Activated CD4-positive, alpha-beta T cell treated with anti-CD3 and anti-CD28 coated beads, Interleukin-10, Interleukin-2, amounts not matched to agents 100 ng/mL and 50 ng/mL, durations not matched to agents 16 hours and 8 hours (primary cell): ENCODE data around the gene CHSY3.

ENCODE experiments used
- DNase-seq: peaks from one replicate; pipeline ENCODE4 v3.0.0-alpha.2; 2020

CHSY3 gene

GRCh38 chr5:129951039-129951438, 46.8 kb downstream of the CHSY3 start:
- no peak for DNase-seq

- DNase-seq = no peak
Observed at GRCh38 chr5:129958581-129958980, 54.3 kb downstream of the CHSY3 start.

GRCh38 chr5:129960831-129961230, 56.6 kb downstream of the CHSY3 start:
- no peak for DNase-seq

GRCh38 chr5:129962506-129962905, 58.2 kb downstream of the CHSY3 start:
- no peak for DNase-seq

GRCh38 chr5:129963359-129963758, 59.1 kb downstream of the CHSY3 start:
- DNase-seq = no peak

GRCh38 chr5:129966071-129966470, 61.8 kb downstream of the CHSY3 start:
- DNase-seq = no peak

GRCh38 chr5:129971714-129972113, 67.4 kb downstream of the CHSY3 start:
- no peak for DNase-seq

GRCh38 chr5:129972465-129973141, 68.3 kb downstream of the CHSY3 start:
- no peak for DNase-seq

- no peak for DNase-seq
Observed at GRCh38 chr5:129973716-129974426, 69.6 kb downstream of the CHSY3 start.

GRCh38 chr5:129977810-129978209, 73.5 kb downstream of the CHSY3 start:
- DNase-seq = no peak

GRCh38 chr5:129978270-129978669, 74.0 kb downstream of the CHSY3 start:
- no peak for DNase-seq

- no peak for DNase-seq
Observed at GRCh38 chr5:129988453-129988852, 84.2 kb downstream of the CHSY3 start.

GRCh38 chr5:129991780-129992179, 87.5 kb downstream of the CHSY3 start:
- DNase-seq = no peak

- DNase-seq = no peak
Observed at GRCh38 chr5:129996896-129997295, 92.6 kb downstream of the CHSY3 start.

- no peak for DNase-seq
Observed at GRCh38 chr5:130000460-130000859, 96.2 kb downstream of the CHSY3 start.

- DNase-seq = no peak
Observed at GRCh38 chr5:130002183-130002582, 97.9 kb downstream of the CHSY3 start.

- no peak for DNase-seq
Observed at GRCh38 chr5:130002876-130003275, 98.6 kb downstream of the CHSY3 start.

- DNase-seq = no peak
Observed at GRCh38 chr5:130011986-130012385, 107.7 kb downstream of the CHSY3 start.

GRCh38 chr5:130017173-130017572, 112.9 kb downstream of the CHSY3 start:
- no peak for DNase-seq

- DNase-seq = no peak
Observed at GRCh38 chr5:130018641-130019040, 114.4 kb downstream of the CHSY3 start.

GRCh38 chr5:130021000-130021399, 116.7 kb downstream of the CHSY3 start:
- no peak for DNase-seq

- no peak for DNase-seq
Observed at GRCh38 chr5:130021876-130022275, 117.6 kb downstream of the CHSY3 start.

GRCh38 chr5:130023604-130024003, 119.3 kb downstream of the CHSY3 start:
- DNase-seq = no peak

GRCh38 chr5:130024006-130024405, 119.7 kb downstream of the CHSY3 start:
- no peak for DNase-seq

GRCh38 chr5:130025511-130025910, 121.2 kb downstream of the CHSY3 start:
- DNase-seq = no peak
